Retinal pigment epithelial cell (primary cell): ENCODE results near the gene CDX2.

Experiments
- DNase-seq: peaks from one replicate; pipeline ENCODE4 v3.0.0-alpha.2; 2010; ENCODE audit warnings: low read depth
- H3K4me3 ChIP-seq: 2 replicates; pipeline ENCODE4 v1.5.1; 2011; ENCODE audit warnings: mild to moderate bottlenecking, low read length, control low read depth, moderate library complexity
- TF ChIP-seq, protein P1 (sequence below): conservative IDR thresholded peaks from 2 replicates; pipeline ENCODE4 v1.5.1; 2011; ENCODE audit warnings: low read depth, low read length, control low read depth, inconsistent platforms

The CDX2 gene

DNA sequence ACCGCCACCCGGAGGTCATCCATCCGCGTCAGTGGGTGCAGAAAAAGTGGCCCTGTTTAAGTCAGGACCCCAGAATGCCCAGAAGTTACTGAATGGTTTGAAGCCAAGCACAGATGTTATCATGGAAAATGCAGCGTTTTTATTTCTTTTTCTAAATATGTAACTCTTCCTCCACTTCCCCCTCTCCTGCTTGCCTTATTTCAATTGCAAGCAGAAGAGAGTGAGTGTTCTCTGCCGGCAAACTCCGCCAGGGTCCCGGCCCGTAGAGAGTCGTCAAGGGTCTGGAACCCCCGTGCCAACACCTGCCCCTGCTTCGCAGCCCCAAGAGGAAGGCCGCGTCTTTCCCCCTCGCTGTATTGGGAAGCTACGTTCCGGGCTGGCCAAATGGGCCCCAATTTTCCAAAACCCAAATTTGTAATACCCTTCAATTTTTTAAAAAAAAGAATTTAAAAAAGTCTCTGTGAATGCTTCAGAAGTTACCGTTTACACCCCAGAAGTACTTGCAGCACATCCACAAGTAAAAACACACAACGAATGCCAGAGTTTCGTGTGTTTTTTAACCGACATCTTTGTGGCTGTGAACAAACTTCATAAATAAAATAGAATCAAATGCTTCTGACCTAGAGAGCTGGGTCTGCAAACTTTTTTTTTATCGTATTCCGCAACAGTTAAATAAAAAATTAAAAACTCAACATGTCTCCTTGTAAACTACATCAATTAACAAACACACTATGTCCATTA, 50.0 kb downstream of the CDX2 start:
- H3K4me3 ChIP-seq = no peak overlapping the region
- no peak for DNase-seq
- TF ChIP-seq, protein P1, sequence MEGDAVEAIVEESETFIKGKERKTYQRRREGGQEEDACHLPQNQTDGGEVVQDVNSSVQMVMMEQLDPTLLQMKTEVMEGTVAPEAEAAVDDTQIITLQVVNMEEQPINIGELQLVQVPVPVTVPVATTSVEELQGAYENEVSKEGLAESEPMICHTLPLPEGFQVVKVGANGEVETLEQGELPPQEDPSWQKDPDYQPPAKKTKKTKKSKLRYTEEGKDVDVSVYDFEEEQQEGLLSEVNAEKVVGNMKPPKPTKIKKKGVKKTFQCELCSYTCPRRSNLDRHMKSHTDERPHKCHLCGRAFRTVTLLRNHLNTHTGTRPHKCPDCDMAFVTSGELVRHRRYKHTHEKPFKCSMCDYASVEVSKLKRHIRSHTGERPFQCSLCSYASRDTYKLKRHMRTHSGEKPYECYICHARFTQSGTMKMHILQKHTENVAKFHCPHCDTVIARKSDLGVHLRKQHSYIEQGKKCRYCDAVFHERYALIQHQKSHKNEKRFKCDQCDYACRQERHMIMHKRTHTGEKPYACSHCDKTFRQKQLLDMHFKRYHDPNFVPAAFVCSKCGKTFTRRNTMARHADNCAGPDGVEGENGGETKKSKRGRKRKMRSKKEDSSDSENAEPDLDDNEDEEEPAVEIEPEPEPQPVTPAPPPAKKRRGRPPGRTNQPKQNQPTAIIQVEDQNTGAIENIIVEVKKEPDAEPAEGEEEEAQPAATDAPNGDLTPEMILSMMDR = no peak

DNA sequence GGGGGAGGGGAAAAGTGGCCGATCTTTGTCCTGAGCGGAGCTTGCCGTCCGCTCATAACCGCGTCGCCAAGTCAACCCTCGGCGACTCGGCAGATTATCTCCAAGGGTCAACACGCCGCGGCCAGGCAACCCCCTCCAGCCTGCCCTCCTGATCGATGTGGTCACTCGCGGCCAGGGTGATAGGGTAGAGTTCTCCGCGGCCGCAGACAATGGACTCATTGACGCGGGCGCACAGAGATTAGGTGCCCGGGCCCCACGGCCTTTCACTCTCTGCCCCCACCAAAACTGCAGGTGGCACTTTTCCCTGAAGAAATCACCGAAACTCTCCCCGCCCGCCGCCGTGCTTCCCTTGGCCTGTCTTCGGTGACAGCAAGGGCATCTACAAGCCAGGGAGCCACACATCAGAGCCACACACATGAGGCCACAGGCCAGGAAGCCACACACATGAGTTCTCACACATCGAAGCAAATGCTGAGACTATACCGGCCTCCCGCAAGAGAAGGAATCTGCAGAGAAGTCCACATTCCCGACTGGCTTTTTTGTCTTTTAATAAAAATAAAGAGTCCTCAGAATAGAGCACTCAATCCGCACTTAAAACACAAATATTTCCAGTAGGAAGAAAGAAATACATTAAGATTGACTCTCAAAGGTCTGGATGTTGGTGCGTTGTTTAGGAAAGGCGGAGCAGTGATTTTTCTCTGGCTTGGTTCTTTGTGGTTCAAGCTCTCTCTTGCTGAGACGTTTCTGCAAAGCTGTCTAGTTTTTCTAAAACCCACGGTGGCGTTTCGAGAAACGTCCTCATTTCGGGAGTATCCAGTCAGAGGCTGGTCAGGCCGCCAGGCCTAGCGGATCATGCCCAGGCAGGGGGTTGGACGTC, 50.8 kb downstream of the CDX2 start:
- TF ChIP-seq, protein P1 = no peak
- H3K4me3 ChIP-seq = no peak overlapping the region
- DNase-seq = no peak

DNA sequence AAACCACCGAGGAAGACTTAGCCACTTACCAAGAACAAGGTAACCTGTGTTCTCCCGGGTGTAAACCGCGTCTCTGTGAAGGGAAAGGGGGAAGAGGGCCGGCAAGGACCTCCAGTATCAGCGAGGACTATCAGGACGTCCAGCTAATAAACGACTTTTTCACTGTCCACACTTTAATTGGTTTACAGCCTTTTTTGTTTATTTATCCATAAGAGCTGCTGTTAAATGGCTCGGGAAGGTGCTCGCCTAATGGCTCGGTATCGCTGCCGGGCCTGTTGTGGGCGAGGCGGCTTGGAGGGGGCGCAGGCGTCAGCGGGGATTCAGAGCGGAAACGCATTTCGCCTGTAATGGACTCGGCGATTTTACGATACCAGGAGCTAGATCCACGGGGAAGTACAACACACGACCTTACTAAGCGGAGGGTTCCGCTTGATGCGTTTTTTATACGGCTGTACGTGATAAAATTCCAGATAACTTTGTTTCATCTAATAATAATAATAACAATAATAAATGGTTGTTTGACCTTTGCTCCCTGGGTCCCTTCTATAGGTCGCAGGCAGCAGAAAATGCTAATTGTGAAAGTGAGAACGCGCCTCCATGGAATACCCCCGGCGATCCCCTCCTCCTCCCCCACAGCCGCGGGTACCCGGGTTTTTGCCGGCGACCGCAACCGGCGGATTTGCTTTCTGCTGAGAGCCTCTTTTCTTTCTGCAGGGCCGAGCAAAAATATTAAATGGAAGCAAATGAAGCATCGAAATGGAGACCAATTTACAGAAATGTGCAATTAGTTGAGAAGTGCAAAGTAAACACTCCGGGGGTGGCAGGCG, 51.8 kb downstream of the CDX2 start:
- H3K4me3 ChIP-seq = no peak overlapping the region
- TF ChIP-seq, protein P1 = no peak
- DNase-seq = no peak

DNA sequence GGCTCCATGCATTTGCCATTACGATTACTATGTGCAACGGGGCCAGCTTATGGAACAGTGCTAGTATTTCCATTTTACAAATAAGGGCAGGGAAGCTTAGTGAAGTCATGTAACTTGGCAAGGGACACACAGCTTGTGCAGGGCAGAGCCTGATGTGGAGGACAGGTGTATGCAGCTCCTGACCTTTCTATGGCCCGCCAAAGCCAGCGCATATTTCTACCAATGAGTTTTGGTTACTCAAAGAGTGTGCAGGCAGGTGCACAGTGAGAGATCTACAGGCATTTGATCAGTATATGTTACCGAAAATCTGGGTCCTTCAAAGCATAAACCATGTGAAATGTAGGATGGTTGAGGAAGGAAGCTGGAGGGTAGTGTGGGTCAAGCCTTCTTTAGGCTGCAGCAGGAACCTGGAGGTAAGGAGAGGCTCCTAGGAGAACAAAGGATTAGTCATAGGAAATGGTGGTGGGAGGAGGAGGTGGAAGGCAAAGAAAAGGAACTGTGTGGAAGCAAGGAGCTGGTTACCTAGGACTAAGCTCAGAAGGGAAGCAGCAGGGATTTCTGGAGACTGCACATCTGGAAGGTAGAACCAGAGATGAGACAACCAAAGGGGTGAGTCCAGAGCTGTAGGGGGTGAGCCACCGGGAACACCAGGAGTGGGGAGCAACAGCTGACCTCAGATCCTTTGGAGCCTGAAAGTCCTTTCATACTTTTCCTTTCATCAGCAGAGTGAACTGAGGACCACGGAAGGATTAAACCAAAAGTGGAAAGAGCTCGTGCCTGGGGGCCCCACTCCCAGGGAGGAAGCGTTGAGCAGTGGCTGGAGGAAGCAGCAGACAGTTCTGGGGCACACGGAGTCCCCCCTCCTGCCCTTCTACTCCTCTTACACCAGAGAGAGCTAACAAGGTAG, 53.6 kb downstream of the CDX2 start:
- TF ChIP-seq, protein P1 = no peak
- DNase-seq = no peak
- H3K4me3 ChIP-seq = no peak overlapping the region

DNA sequence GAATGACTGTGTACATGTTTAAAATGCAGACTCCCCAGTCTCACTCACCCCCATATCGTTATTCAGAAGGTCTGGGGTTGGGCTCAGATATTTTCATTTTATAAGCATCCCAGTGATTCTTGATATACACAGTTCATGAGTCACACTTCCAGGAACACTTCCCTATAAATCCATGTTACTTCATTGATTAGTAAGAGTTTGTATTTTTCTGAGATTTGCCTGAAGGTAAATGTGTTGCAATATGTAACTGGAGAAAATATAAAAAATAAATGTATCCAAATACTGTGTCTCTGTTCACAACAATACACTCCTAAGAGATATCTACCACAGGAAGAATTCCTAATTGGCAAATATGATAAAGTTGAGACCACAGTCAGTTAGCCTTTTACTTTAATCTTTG, 56.0 kb downstream of the CDX2 start:
- no peak for DNase-seq
- TF ChIP-seq, protein P1 = no peak
- no peak overlapping the region for H3K4me3 ChIP-seq

DNA sequence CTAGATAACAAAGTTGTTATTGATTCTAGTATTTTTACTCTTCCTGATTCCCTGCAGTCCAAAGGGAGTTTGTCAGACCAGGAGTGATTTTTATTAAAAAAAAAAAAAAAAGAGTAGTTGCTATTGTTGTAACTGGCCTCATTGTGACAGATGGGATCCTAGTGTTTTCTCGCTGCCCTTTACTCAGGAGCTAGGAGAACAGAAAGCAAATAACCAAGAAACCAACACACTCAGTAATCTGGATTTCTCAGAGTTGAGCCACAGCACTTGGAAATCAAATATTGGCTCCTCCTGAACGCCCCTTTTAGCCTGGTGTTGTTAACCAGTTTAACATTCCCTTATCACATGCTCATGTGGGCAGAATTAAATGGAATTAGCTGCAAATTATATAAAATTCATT, 57.6 kb downstream of the CDX2 start:
- no peak for DNase-seq
- TF ChIP-seq, protein P1 = no peak
- H3K4me3 ChIP-seq = no peak overlapping the region
